Common myeloid progenitor, CD34-positive (primary cell): ENCODE data around the gene PSMC2.

Experiments used
- CTCF ChIA-PET: fragments of 350-600 bp; sonication (Branson Sonifier 250); formaldehyde crosslinking; loops from one replicate; lab custom pipeline; 2021; ENCODE audit warnings: antibody characterized with exemption; lab: Charles Lee
- POLR2A ChIA-PET: fragments of 350-600 bp; sonication (Branson Sonifier 250); formaldehyde crosslinking; loops from one replicate; lab custom pipeline; 2021; ENCODE audit warnings: antibody characterized with exemption; lab: Charles Lee
- DNase-seq, 3 donors: peaks; one replicate each; pipeline versions ENCODE4 v3.0.0 to v3.0.0-alpha.2; 2013
- H3K27ac ChIP-seq, 2 experiments: 1 replicate in 1 of 2; 2 replicates in 1 of 2; pipeline ENCODE4 v1.7.0; 2013; ENCODE audit warnings: inconsistent platforms in 2 of 2, low read length in 2 of 2, mild to moderate bottlenecking in 2 of 2, low read depth in 1 of 2, moderate library complexity in 1 of 2; ENCODE audit not compliant: severe bottlenecking in 2 of 2, insufficient read depth in 1 of 2, poor library complexity in 1 of 2
- H3K27me3 ChIP-seq, 5 experiments: replicated peaks in 2 of 5; 1 replicate in 3 of 5; 2 replicates in 2 of 5; pipeline versions ENCODE4 v1.6.1 to v1.7.0; 2013; ENCODE audit warnings: low read length in 4 of 5, mild to moderate bottlenecking in 2 of 5, moderate library complexity in 2 of 5, inconsistent platforms in 1 of 5; ENCODE audit not compliant: insufficient read depth in 5 of 5, control insufficient read depth in 4 of 5
- H3K36me3 ChIP-seq, 4 experiments: 1 replicate in 2 of 4; 2 replicates in 2 of 4; pipeline versions ENCODE4 v1.6.1 to v1.7.0; 2013; ENCODE audit warnings: low read length in 3 of 4, control low read depth in 1 of 4, mild to moderate bottlenecking in 1 of 4; ENCODE audit not compliant: control insufficient read depth in 4 of 4, insufficient read depth in 4 of 4
- H3K4me1 ChIP-seq, 4 experiments: 1 replicate in 3 of 4; 2 replicates in 1 of 4; pipeline versions ENCODE4 v1.6.1 to v1.7.1; 2013; ENCODE audit warnings: low read length in 3 of 4, mild to moderate bottlenecking in 3 of 4, control low read depth in 1 of 4, inconsistent platforms in 1 of 4, moderate library complexity in 1 of 4; ENCODE audit not compliant: control insufficient read depth in 4 of 4, insufficient read depth in 4 of 4; ENCODE audit errors: control extremely low read depth in 1 of 4
- H3K4me3 ChIP-seq, 7 experiments: 1 replicate in 4 of 7; 2 replicates in 3 of 7; pipeline versions ENCODE4 v1.5.1 to v1.7.0; 2013; ENCODE audit warnings: mild to moderate bottlenecking in 7 of 7, low read length in 6 of 7, moderate library complexity in 6 of 7, inconsistent platforms in 2 of 7, low read depth in 2 of 7, control low read depth in 1 of 7; ENCODE audit not compliant: insufficient read depth in 4 of 7, control insufficient read depth in 1 of 7; ENCODE audit errors: extremely low read depth in 1 of 7
- H3K9me3 ChIP-seq, 5 experiments: 1 replicate in 4 of 5; 2 replicates in 1 of 5; pipeline versions ENCODE4 v1.6.1 to v1.7.1; 2013; ENCODE audit warnings: low read length in 4 of 5, mild to moderate bottlenecking in 2 of 5, inconsistent platforms in 1 of 5, low read depth in 1 of 5, moderate library complexity in 1 of 5; ENCODE audit not compliant: control insufficient read depth in 4 of 5, insufficient read depth in 2 of 5; ENCODE audit errors: control extremely low read depth in 1 of 5
- WGBS: methylation state at CpG from one replicate; pipeline ENCODE4 v1.1.5; 2013; ENCODE audit not compliant: insufficient coverage; 5-methylcytosine and 5-hydroxymethylcytosine counted together

The PSMC2 gene

DNA sequence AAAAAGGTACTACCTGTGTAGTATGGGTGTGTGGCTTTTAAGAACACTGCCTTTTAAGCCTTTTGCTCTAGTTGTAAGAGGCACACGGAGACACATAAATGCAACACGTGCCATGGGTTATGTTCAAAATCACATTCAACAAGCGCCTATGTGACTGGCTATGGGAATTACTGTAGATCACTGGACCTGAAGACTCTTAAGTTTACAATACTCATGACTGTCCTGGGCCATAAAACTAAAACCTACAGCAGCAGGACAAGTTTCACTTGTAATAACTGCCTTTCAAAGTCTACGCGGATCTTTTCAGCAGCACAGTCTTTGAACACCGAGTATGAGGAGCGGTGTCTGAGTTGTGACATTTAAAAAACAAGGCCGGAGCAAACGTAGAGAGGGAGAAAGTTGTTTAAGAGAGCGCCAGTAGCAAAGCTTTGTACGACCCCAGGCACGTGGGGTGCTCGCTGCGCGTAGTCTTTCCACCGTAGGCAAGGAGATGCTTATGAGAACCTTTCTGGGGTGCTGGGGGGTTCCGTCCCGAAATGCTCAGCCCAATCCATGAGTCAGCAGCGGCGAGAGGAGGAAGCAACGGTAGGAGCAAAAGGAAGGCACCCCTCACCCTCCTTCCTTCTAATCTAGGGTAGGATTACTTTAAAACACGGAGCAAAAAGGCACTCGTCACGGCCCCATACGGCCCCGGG lies 3.5 kb upstream of the PSMC2 start:
- H3K27me3 ChIP-seq, result no peaks in the 10 kb centered on the region
- H3K27ac ChIP-seq, result peak overlapping the region; percentile 91 to 94
- H3K9me3 ChIP-seq, result no peaks in the 10 kb centered on the region
- peaks cover 2 to 30% (median 13%) of the 10 kb centered on the region in 4 experiments for H3K36me3 ChIP-seq
- ChIA-PET POLR2A (no interaction called here), CTCF (interaction anchor here (1.3 to 1.6 kb wide), 3 partner anchors 8 to 63 kb away, joined by 3 read pairs; no protein-coding TSS in a partner anchor)
- WGBS, result 1% methylated on average over 20 of the region's 26 CpGs
- H3K4me1 ChIP-seq, result peaks cover 22 to 43% (median 25%) of the 10 kb centered on the region in 4 experiments
- H3K4me3 ChIP-seq, result peak overlapping the region; percentile 88 to 99 (median 97)
- peak; percentile 56 to 77 (median 77) for DNase-seq

DNA sequence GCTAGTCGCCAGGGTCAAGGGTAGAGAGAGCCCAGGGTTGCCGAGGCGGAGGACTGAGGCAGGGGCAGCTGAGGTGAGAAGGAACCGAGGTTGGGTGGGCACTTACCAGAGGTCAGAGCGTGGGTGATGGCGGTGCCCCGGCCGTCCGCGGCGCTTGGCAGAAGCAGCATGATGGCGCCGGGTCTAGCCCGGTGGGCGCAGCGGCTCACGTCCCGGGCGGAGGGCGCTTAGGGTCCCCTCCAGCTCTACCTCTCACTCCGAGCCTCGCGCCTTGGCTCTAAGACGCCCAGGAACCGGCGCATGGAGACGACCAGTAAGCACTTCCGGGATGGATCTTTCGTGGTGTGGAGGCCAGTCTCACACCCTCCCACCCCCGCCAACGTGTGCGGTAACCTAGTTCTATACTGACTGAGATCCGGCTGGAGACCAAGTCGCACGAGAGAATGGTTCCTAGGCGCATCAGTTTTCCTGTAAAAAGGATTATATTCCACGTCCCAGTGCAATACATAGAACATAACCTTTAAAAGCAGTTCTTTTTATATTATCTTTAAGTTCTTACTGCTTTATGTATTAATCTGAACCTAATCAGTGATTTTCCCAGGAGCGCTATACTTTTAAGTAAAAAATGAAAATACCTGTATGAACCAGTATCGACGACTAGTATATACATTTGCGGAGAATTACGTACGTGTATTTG lies 2.8 kb upstream of the PSMC2 start, which contains the start of gene DNAJC2:
TSS of gene DNAJC2 (minus strand) at position 315 of the 697 bp plus-strand sequence. CDS start at position 170, 145 bp downstream.
- Histone ChIP-seq H3K4me1 (peaks cover 24 to 50% (median 29%) of the 10 kb centered on the region in 4 experiments), H3K9me3 (no peaks in the 10 kb centered on the region), H3K27me3 (no peaks in the 10 kb centered on the region), H3K27ac (peak within 1 kb of the TSS; percentile 91 to 94), H3K36me3 (peaks cover 0 to 23% (median 12%) of the 10 kb centered on the region in 4 experiments), H3K4me3 (peak within 1 kb of the TSS; percentile 88 to 99 (median 97))
- POLR2A ChIA-PET, result no interaction called here
- WGBS, result 2% methylated on average over 31 of the region's 43 CpGs
- peak; percentile 93 to 96 (median 95) for DNase-seq
- CTCF ChIA-PET, result interaction anchor here (1.3 kb wide), 1 partner anchor 62 kb away, joined by 3 read pairs; no protein-coding TSS in a partner anchor

DNA sequence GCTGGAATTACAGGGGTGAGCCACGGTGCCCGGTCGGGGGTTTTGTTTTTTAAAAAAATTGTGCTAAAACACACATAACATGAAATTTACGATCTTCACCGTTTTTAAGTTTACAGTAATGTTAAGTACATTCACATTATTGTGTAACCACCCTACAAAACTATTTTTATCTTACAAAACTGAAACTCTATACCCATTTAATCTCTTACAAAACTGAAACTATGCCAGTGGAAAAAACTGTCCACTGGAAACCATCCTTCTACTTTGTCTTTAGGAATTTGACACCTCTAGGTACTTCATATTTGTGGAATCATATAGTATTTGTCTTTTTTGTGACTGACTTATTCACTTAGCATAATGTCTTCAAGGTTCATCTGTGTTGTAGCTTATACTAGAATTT lies 1.0 kb upstream of the PSMC2 start:
- H3K4me1 ChIP-seq, result peaks cover 27 to 52% (median 34%) of the 10 kb centered on the region in 4 experiments
- H3K36me3 ChIP-seq, result peaks cover 0 to 14% (median 7%) of the 10 kb centered on the region in 4 experiments
- ChIA-PET CTCF (interaction anchor here (1.0 kb wide), 1 partner anchor 25 kb away, joined by 3 read pairs; no protein-coding TSS in a partner anchor), POLR2A (no interaction called here)
- H3K4me3 ChIP-seq, result peak overlapping the region in 1 of 7 experiments; percentile 74
- H3K27ac ChIP-seq, result no peak overlapping the region
- H3K9me3 ChIP-seq, result no peaks in the 10 kb centered on the region
- H3K27me3 ChIP-seq, result no peaks in the 10 kb centered on the region
- no CpG with 5 or more reads among the region's 5 CpGs for WGBS
- no peak for DNase-seq

DNA sequence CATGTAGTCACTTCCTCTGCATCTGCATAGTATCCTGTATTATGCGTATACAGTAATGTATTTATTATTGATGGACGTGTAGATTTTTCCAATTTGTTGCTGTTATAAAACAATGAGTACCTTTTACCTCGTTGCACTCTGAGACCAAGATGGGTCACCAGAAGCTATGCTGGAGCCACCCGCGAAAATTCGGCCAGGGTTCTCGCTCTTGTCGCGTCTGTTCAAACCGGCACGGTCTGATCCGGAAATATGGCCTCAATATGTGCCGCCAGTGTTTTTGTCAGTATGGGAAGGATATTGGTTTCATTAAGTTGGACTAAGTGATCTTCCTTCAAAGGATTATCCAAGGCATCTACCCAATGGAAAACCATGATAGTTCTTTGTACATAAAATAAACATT lies 1.0 kb downstream of the PSMC2 start:
- POLR2A ChIA-PET, result no interaction called here

DNA sequence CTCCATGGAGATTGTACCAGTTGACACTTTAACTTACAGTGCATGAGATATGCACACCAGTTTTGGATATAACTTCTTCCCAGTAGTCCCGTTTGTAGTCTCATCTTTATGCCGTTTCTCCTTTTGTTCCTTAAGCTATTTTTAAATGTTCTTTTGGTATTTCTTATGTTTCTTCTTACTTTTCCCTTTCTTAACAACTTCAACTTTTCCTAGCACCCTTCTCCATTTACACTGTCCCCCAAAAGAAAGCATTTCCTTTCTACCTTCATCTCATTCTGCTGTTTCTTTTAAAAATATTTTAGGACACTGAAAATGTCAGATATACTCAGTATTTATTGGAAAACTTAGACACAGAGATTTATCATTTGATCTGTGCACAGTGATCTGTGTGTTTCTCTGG lies 1.5 kb downstream of the PSMC2 start:
- CTCF ChIA-PET, result interaction anchor here (1.8 kb wide), 1 partner anchor 57 kb away, joined by 6 read pairs; no protein-coding TSS in a partner anchor
- Histone ChIP-seq H3K27me3 (no peaks in the 10 kb centered on the region), H3K36me3 (peaks cover 3 to 20% (median 11%) of the 10 kb centered on the region in 4 experiments), H3K4me3 (peak overlapping the region in 5 of 7 experiments; percentile 74 to 100 (median 98)), H3K9me3 (no peaks in the 10 kb centered on the region), H3K4me1 (peaks cover 18 to 39% (median 26%) of the 10 kb centered on the region in 4 experiments), H3K27ac (peak overlapping the region in 1 of 2 experiments; percentile 99)
- WGBS, result no CpG with 5 or more reads among the region's 2 CpGs
- no peak for DNase-seq
- POLR2A ChIA-PET, result no interaction called here

More for the DNA sequence above, 1.0 kb downstream of the PSMC2 start:
- H3K9me3 ChIP-seq, result no peaks in the 10 kb centered on the region
- 2% methylated on average over 10 of the region's 13 CpGs for WGBS
- H3K4me3 ChIP-seq, result peak overlapping the region in 6 of 7 experiments; percentile 74 to 100 (median 98)
- peaks cover 3 to 20% (median 11%) of the 10 kb centered on the region in 4 experiments for H3K36me3 ChIP-seq
- CTCF ChIA-PET, result interaction anchor here (1.0 to 1.8 kb wide), 2 partner anchors 10 to 58 kb away, joined by 3 to 6 read pairs; no protein-coding TSS in a partner anchor
- peak overlapping the region; percentile 97 to 99 for H3K27ac ChIP-seq
- peak in 2 of 3 donors; percentile 15 to 21 for DNase-seq
- peaks cover 23 to 44% (median 31%) of the 10 kb centered on the region in 4 experiments for H3K4me1 ChIP-seq
- H3K27me3 ChIP-seq, result no peaks in the 10 kb centered on the region

DNA sequence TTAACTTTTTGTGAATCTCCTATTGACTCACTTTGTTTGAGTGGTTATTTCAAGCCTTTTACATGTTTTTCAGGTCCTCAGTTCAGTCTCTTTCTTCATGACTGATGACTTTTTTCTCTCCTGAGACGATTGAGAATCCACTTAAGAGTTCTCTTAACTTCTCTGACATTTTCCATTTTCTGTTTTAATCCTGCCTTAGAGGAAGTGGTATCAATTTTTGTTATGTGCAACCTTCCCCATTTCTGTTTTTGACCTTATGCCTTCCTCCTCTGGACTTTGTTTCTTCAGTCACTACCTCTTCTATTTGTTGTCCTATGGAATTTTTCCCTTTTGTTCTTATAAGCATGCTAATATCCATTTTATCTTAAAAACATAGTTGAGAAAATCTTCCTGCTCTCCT lies 2.4 kb downstream of the PSMC2 start:
- no CpG with 5 or more reads among the region's 1 CpG for WGBS
- H3K36me3 ChIP-seq, result peaks cover 3 to 26% (median 14%) of the 10 kb centered on the region in 4 experiments
- no peaks in the 10 kb centered on the region for H3K9me3 ChIP-seq
- H3K27ac ChIP-seq, result no peak overlapping the region
- H3K4me1 ChIP-seq, result peaks cover 15 to 37% (median 26%) of the 10 kb centered on the region in 4 experiments
- ChIA-PET CTCF (no interaction called here), POLR2A (no interaction called here)
- no peak for DNase-seq
- no peaks in the 10 kb centered on the region for H3K27me3 ChIP-seq
- peak overlapping the region in 1 of 7 experiments; percentile 4 for H3K4me3 ChIP-seq
